HG03045 (cell line): ENCODE results near the gene ASAP3.
"Not testable (repeated sequence)": the region's sequence is repeated elsewhere in the genome, so short reads cannot be mapped to it uniquely, and the experiment has no call there.

Experiments used
- ATAC-seq: cut with Tn5 transposase; IDR thresholded peaks from one replicate; pipeline ENCODE4 v1.9.1; 2021; ENCODE audit warnings: mild to moderate bottlenecking, moderate library complexity; ENCODE audit not compliant: unreplicated experiment

ASAP3 gene

GRCh38 chr1:23399229-23399628 lies 84.8 kb downstream of the ASAP3 start:
- ATAC-seq = no peak

DNA sequence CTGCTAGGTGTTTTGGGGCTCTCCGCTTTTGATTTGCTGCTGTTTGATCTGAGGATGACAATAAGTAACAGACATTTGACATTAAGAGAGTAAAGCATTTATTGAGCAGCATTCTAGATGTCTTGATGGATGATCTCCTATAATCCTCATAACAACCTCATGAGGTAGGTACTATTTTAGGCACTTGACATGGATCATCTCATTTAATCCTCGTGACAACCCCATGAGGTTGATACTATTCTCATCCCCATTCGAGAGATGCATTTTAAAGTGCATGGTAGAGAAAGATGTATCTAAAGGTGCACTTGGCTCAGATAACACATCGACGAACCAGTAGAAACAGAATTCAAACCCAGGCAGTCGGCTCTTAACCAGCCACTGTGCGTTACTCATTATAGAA lies 86.1 kb downstream of the ASAP3 start:
- no peak for ATAC-seq

- no peak for ATAC-seq
Observed at GRCh38 chr1:23396380-23396779, 87.6 kb downstream of the ASAP3 start.

- no peak for ATAC-seq
Observed at GRCh38 chr1:23395849-23396248, 88.1 kb downstream of the ASAP3 start.

GRCh38 chr1:23395154-23395724 lies 88.7 kb downstream of the ASAP3 start:
- ATAC-seq = no peak

DNA sequence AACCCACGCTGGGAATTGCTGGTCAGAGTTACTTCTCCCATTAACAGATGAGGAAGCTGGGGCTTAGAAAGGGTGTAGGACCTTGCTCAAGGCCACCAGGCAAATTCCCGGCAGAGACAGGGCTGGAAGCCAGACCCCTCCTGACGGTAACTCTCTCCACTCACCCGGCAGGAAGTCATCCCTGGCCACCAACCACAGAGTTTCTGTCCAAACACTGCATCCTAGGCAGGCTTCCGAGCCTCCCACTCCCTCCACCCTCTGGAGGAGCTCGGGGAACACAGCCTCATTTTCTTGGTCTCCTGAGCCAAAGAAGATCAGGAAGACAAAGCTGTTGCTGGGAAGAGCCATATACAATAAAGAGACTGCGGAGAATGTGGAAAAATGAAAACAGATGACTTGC lies 89.3 kb downstream of the ASAP3 start:
- ATAC-seq = no peak

GRCh38 chr1:23394181-23394580 lies 89.8 kb downstream of the ASAP3 start:
- no peak for ATAC-seq

DNA sequence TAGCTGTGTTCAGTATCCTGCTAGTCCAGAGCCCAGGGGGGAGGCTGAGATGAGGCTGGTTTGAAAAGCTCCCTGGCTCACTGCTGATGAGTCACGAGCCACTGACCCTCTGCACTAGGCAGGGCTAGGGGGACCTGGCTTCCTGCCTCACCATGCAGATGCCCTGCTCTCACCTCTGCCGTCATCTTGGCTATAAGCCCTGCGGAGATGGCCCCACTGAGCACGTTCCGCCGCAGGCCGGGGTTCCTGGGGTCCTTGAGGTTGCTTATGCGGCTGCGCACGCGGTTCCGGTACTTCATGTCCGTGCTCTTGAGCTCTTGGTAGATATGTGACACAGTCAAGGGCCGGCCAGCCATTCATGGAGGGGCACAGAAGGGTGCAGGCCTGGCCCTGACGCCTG lies 90.3 kb downstream of the ASAP3 start:
- no peak for ATAC-seq

- ATAC-seq = no peak
Observed at GRCh38 chr1:23392125-23392855, 91.7 kb downstream of the ASAP3 start.

GRCh38 chr1:23389837-23390321 lies 94.1 kb downstream of the ASAP3 start:
- ATAC-seq = no peak

DNA sequence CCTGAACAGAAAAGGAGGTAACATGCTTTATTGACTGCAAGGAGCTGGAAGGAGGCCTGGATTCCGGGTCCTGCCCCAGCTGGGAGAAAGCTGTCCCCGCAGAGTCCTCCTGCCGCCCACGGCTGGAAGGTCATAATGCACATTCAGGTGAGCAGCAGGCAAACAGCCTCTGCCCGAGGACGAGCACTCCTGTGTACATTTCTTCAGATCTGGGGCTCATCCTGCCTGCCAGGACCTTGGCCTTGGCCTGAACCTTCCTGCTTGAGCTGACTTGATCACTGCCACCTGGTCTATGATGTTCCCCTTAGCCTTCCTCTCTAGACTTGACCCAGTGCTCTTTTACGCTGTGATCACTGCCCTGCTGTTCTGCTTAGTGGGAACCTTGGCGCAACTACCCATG lies 96.5 kb downstream of the ASAP3 start:
- no peak for ATAC-seq

DNA sequence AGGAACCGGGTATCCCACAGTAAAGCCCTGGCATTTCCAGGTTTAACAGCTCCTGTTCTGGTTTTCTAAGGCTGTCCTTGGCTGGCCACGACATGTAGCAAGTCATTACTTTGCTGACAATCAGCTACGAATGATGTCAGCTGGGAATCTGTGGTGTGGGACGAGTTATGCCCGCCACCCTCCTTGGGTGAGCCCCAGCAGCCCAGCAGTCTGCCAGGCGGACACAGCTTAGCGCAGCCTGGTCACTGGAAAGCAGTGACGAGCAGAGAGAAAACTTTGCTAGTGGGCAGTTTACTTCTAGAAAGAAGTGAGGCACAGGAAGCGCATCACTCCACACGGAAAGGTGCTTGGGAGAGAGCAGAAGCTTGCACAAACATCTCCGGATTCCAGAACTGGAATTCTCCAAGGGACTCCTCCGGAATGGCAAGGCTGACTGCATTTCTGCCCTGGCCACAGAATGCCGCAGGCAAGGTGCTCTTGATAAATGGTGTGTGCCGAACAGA lies 98.8 kb downstream of the ASAP3 start:
- ATAC-seq = no peak

- ATAC-seq = no peak
Observed at GRCh38 chr1:23384312-23385058, 99.5 kb downstream of the ASAP3 start.

DNA sequence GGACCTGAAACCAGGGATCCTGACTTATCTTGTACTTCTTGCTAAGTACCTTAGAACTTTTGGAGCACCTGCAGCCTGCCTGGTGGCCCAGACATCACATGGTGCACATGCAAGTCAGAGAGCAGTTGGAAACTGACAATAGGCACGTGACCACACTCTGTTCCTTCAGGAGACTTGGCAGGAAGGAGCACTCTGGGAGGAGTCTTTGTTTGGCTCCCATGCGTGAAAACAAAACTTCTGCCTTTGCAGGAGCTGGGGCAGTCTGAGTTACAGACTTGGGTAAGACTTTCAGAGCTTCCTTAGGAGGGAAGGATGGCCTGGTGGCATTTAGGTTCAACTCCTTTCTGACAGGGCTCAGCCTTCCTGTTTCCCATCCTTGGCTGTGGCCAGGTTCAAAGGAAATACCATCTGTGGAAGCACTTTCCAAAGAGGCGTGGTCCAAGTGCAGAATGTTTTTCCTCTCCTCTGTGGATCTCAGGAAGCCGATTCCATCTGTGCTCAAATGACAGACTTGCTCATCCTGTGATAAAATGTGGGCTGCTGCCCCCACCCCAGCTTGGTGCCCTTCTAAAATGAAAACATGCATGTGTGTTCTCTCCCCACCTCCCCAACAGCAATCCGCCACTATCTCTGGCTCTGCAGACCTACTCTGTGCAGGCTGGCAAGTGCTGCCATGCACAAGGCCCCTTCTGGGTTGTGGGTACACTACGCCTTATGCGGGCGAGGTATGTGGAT lies 100.2 kb downstream of the ASAP3 start:
- ATAC-seq = no peak

DNA sequence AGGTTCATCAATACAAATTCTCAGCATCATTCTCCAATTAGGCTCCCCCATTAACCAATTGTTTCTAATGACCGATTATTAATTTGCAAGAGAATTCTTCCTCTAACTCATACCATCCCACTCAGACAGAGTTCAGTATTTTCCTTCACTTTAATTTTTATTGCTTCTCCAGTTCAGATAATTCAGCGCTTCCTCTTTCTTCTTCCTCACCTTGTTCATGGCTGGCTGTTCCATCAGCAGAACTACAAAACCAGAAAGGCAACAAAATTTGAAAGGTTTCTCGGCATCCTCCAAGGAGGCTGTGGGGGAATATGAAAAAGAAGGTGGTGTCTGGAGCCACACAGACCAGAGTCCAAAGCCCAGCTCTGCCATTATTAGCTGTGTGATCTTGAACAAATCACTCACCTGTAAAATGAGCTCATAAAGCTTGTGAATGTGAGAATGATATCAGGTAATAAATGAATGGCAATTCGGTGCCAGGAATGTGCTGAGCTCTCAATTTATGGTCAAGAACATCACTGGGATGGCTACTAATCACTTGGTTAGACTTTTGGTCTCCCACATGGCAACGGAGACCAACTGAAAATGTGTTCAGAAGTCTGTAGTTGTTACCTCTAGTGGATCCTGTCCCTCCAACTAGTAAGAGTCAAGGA lies 102.6 kb downstream of the ASAP3 start:
- ATAC-seq = no peak

GRCh38 chr1:23380719-23381118 lies 103.3 kb downstream of the ASAP3 start:
- ATAC-seq = no peak

DNA sequence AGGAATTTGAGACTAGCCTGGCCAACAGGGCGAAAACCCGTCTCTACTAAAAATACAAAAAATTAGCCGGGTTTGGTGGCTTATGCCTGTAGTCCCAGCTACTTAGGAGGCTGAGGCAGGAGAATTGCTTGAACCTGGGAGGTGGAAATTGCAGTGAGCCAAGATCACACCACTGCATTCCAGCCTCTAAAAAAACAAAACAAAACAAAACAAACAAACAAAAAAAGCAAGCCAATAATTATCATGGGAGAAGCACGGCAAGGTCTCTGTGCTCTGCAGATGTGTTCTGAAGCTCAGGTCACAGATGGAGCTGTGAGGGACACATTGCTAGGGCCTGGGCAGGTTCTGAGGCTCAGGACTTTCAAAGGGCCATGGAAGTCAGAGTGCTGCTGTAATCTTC lies 103.7 kb downstream of the ASAP3 start:
- ATAC-seq = not testable (repeated sequence)
